ENCODE results near the gene PARVA. TPM values are rescaled to one million over a fixed set of nuclear protein-coding genes. Genes with fewer than 3 reads are reported as not detected.
A peak's percentile ranks its signal among the peaks of the same experiment; 100 is the strongest.
"Not testable (repeated sequence)": the region's sequence is repeated elsewhere in the genome, so short reads cannot be mapped to it uniquely, and the experiment has no call there.

PARVA gene
- total RNA-seq (2014; rRNA removed; shearing (Covaris generic)), result 31.1 and 47.8 TPM in 2 replicates

DNA sequence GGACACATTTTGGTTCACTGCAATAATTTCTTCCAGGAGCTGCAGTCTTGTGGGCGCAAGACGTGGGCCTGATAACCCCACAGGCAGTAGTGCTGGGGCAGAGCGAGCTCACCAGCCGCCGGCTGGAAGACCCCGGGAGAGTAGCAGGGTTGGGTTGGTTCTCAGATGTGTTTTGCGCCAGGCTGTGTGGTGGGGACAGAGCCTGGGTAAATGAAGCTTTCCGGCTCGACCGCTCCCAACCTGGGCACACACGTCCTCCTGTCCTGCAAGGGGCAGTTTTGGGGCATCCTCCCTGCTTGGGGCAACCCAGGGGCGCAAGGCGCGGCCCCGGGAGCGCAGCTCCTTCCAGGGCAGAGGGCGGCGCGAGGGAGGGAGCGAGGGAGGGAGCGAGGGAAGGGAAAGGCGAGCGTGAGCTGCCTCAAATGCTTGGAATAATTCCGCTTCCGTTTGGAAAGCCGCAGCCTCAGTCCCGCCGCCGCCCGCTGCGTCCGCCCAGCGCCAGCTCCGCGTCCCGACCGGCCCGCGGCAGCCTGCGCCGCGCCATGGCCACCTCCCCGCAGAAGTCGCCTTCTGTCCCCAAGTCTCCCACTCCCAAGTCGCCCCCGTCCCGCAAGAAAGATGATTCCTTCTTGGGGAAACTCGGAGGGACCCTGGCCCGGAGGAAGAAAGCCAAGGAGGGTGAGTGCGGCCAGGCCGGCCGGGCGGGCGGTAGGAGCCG, at the start of gene PARVA:
Gene PARVA, plus strand, starts transcription at position 466 of the 718 bp plus-strand sequence. Its CDS starts 77 bp downstream, at position 543.
- peak; percentile 86 for DNase-seq (ENCODE audit: low read depth)

DNA sequence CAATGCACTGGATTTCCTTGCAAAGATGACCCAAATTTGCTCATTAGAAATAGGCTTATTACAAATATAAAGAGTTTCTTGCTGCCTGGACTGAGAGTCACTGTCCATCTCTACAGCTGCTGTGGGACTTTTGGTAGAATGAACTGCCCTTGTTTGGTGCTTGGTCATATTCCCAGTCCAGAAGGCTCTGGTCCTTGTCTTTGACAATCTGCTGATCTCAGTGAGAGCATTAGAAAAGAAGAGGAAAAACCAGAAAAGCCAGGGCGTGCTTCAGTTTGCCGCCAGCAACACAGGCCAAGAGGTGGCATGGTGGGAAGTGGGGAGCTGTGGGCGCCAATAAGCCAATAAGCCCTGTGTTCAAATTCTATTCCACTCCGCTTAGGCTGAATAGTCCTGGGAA, 48.2 kb upstream of the PARVA start:
- DNase-seq (ENCODE audit: low read depth), result no peak

DNA sequence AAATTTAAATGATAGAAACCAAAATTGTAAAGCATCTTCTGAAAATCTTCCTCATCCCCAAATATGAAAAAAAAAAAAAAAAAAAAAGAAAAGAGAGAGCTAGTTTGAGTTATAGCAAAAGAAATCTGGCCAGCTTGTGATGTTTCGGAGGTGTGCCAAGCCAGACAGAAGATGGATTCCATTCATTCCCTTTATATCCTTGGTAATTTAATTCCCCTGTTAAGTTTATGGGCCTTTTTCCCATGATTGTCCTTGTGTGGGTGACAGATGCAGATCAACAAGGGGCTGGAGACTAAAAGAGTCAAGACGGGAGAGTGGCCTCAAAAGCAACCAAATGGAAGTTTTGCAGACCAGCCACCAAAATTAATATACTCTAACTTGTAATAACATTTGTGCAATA, 47.6 kb upstream of the PARVA start:
- DNase-seq (ENCODE audit: low read depth), result no peak

DNA sequence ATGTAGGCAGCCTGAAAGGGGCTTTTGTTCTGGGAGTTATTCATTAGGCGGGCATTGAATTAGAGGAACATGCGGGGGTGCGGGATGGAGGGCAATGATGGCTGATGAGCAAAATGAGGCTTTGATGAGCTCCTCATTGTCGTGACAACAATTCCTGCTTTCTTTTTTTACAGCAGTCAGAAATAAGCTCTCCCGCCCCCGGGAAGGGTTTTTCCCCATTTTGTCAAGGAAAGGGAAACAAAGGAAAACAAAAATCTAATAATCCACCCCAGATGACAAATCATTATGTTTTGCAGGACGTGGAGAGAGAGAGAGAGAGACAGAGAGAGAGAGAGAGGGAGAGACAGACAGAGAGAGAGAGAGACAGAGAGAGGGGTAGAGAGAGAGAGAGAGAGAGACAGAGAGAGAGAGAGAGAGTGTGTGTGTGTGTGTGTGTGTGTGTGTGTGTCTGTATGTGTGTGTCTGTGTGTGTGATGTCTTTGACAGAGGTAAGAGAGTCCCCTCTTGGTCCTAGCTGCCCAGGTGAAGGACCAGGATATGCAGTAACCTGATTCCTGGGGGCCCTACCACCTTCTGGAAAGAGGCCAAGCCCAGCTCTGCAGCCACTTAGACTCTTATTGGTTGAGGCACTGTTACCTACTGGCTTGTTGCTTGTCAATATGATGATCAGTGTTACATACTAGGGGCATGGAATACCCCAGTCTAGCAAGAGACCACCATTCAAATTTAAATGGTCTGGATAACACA, 46.7 kb upstream of the PARVA start:
- DNase-seq (ENCODE audit: low read depth), result peak; percentile 19

DNA sequence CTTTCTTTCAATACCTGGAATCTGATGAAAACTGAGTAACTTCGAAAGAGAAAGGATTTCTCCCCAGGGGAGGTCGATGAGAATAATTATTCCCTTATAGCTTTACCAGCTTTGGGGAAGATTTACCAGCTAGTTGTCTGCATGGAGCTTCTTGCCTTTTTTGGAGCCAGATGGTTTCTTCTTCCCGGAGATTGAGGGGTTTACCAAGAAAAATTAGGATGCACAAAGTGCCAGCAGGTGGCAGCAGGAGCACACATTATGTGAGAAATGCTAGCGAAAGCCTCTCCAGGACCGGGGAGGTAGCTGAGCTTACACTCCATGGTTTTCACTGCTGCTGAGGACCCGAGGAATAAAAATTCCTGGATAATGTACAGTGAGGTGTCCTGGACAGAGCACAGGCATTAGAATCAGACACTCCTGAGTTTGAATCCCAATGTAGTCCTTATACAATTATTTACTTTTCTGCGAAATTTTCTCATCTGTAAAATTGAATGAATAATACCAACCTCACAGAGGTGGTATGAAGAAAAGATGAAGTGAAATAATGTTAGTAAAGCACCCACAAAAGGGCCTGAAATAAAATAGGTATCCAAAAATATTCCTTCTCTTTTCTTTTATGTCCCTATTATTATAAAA, 46.0 kb upstream of the PARVA start:
- DNase-seq (ENCODE audit: low read depth), result peak; percentile 80

- no peak for DNase-seq (ENCODE audit: low read depth)
Observed at GRCh38 chr11:12343526-12343925, 33.8 kb upstream of the PARVA start.

DNA sequence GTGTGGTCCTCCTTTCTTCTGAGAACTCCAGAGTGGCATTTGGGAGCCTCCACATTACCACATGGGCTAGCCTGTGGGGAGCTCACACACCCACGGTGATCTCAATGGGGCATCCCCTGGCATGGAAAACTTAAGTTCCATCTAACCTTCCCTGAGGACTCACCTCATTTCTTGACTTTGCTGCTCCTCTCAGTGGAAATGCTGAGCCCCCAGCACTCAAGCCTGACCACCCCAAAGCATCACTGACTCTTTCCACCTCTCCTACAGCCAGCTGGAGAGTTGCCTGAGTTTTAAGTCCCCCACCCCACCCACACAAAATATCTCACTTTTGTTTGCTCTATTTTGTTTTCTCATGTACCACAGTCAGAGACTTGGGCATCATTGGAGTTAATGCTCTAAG, 23.8 kb upstream of the PARVA start:
- no peak for DNase-seq (ENCODE audit: low read depth)

DNA sequence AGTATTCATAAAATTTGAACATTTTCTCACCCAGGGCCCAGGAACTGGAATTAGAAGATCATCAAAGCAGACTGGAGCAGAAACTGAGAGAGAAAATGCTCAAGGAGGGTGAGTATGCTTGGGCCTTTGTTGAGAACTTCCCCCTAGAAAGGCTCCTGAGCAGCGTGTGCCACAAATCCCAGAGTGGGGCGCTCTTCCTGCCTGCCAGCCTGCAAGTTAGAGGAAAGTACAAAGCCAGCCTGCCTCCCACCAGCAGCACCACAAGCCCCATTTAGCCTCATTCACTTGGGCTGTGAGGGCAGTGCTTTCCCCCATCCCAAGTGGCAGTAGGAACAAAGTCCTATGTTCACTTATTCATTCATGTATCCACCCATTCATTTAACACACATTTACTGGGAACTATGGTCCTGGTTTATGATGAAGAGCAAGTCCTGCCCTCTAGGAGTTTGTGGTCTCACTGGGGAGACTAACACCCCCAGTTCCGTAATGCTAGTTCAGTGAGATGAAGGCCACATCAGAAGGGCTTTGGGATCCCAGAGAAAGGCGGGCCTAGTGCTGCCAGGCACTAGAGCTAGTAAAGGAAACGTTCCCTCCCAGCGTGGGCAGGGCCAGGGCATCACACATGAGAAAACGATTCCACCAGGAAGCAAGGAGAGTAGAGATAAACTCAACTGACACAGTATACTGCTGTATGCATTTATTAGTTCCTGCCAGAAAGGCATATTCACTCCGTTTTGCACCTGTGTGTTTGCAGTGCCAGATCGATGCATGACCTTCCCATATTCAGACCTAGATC, 22.4 kb upstream of the PARVA start:
- DNase-seq (ENCODE audit: low read depth), result no peak

DNA sequence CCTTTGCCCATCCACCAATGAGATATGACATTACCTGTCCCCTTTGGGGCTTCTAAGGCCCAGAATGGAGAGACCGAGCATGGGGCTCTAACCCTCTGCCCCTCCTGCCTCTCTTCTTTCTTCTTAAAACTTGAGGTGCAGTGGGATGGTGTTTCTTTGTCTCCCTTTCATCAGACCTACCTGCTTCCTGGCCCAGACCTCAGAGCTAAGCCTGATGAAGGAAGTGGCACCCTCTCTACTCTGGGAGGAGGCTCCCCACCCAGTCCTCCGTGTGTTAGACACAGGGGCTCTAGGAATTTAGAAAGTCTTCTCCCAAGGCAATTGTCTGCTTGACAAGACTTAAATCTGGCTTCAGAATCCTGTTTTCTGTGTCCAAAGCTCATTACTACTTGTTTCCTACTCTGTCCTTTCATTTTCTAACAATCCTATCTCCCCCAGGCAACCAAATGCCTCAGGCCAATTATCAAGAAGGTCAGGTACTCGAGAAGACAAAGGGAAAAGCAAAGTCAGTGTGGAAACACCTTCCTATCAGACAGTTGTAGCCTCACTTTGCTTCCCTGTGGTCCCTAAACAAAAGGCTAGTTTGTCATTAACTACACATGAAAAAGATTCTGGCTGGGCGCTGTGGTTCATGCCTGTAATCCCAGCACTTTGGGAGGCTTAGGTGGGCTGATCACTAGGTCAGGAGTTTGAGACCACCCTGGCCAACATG, 20.3 kb upstream of the PARVA start:
- DNase-seq (ENCODE audit: low read depth), result no peak

- DNase-seq (ENCODE audit: low read depth), result not testable (repeated sequence)
Observed at GRCh38 chr11:12357697-12358096, 19.7 kb upstream of the PARVA start.

DNA sequence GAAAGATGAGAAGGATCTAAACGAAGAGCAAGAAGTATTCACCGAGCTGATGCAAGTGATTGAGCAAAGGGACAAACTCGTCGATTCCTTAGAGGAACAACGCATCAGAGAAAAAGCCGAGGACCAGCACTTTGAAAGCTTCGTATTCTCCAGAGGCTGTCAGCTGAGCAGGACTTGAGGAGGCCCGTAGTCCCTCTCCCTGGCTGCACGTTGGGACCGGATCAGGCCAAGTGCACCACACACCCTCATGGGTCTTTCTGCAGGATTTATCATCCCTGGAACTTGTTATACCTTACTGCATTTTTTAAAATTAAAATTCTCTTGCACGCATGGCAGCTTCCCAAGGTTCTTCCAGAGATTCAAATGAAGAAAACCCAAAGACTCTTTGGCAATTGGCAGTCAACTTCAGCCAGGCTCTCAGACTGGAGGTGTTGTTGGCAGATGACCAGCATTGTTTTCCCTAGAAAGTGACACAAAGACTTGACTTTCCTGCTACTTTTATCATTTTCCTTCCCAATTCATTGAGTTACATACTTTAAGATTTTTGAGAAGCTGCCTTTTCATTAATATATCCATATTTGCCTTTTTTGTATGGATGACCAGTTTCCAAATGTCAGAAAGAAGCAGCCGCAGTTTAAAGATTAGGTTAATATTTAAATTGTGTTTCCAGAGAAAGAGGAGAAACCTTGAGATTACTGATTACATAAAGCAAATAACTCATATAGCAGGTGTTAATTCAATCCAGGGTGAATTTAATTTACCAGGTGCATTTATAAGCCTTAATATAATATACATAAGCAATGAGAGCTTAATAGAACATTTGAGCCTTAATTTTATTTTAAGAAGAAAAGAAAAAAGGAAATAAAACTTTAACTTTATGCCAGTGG, 18.8 kb upstream of the PARVA start:
- DNase-seq (ENCODE audit: low read depth), result no peak

- DNase-seq (ENCODE audit: low read depth), result no peak
Observed at GRCh38 chr11:12359761-12360160, 17.6 kb upstream of the PARVA start.

DNA sequence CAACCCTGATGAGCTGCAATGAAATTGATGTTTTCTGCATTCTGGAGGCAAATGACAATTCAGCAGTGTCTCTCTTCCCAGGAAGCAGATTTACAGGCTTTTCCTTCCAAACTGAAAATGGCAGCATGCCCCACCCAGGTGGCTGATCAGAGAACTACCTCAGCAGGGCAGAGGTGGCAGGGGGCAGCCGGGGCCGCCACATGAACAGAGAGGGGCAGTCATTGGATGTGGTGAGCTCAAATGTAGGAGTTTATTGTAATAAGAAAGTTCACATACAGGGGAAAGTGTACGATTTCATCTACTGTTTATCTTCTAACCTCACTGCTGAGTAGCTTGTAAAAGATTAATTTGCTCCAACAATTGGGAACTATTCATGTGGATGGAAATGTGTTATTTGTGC, 15.7 kb upstream of the PARVA start:
- DNase-seq (ENCODE audit: low read depth), result no peak

DNA sequence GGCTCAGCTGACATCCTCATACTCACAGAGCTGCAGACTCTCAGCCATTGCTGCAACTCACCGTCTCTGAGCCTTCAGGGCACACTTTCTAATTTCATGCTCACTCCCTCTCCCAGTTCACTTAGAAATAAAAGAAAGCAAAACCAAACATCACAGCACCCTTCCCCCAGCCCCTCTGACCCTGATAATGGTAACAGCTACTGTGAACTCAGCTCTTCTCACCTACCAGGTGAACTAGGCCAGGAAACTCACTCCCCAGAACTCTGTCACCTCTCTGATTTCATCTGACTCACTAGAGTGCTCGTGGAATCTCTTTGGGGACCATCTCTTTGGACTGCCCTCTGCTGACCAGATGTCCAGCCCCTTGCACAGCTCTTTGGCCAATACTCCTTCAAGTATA, 14.5 kb upstream of the PARVA start:
- DNase-seq (ENCODE audit: low read depth), result peak; percentile 19

GRCh38 chr11:12363373-12363772, 14.0 kb upstream of the PARVA start:
- no peak for DNase-seq (ENCODE audit: low read depth)

DNA sequence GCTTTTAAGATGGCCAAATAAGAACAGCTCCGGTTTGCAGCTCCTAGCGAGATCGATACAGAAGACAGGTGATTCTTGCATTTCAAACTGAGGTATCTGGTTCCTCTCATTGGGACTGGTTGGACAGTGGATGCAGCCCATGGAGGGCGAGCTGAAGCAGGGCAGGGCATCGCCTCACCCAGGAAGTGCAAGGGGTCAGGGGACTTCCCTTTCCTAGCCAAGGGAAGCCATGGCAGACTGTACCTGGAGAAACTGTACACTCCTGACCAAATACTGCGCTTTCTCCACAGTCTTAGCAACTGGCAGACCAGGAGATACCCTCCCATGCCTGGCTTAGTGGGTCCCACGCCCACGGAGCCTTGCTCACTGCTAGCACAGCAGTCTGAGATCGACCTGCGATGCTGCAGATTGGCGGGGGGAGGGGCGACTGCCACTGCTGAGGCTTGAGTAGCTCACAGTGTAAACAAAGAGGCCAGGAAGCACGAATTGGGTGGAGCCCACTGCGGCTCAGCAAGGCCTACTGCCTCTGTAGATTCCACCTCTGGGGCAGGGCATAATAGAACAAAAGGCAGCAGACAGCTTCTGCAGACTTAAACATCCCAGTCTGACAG, 11.3 kb upstream of the PARVA start:
- peak; percentile 37 for DNase-seq (ENCODE audit: low read depth)

DNA sequence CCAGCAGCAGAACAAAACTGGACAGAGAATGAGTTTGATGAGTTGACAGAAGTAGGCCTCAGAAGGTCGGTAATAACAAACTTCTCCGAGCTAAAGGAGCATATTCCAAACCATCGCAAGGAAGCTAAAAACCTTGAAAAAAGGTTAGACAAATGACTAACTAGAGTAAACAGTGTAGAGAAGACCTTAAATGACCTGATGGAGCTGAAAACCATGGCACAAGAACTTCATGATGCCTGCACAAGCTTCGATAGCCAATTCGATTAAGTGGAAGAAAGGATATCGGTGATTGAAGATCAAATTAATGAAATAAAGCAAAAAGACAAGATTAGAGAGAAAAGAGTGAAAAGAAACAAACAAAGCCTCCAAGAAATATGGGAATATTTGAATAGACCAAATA, 10.3 kb upstream of the PARVA start:
- DNase-seq (ENCODE audit: low read depth), result not testable (repeated sequence)

- DNase-seq (ENCODE audit: low read depth), result no peak
Observed at GRCh38 chr11:12372111-12372510, 5.3 kb upstream of the PARVA start.

- no peak for DNase-seq (ENCODE audit: low read depth)
Observed at GRCh38 chr11:12375720-12376119, 1.7 kb upstream of the PARVA start.
